Mucosa of rectum (tissue), 2 donors: ENCODE results near the gene THAP4.

ENCODE experiments used
- H3K27ac ChIP-seq, 2 donors: one replicate each; pipeline ENCODE4 v1.7.0; 2013; ENCODE audit warnings: inconsistent platforms in 2 of 2, low read depth in 2 of 2, low read length in 2 of 2
- H3K27me3 ChIP-seq, 2 donors: one replicate each; pipeline ENCODE4 v1.7.0; 2013; ENCODE audit warnings: low read length in 2 of 2; ENCODE audit not compliant: control insufficient read depth in 2 of 2, insufficient read depth in 2 of 2
- H3K36me3 ChIP-seq, 2 donors: one replicate each; pipeline ENCODE4 v1.7.0; 2013; ENCODE audit warnings: low read length in 2 of 2; ENCODE audit not compliant: control insufficient read depth in 2 of 2, insufficient read depth in 2 of 2
- H3K4me1 ChIP-seq, 2 donors: one replicate each; pipeline ENCODE4 v1.7.0; 2013; ENCODE audit warnings: low read length in 2 of 2, mild to moderate bottlenecking in 1 of 2; ENCODE audit not compliant: control insufficient read depth in 2 of 2, insufficient read depth in 2 of 2
- H3K4me3 ChIP-seq, 2 donors: one replicate each; pipeline ENCODE4 v1.7.0; 2013; ENCODE audit warnings: low read length in 2 of 2
- H3K9ac ChIP-seq, 2 donors: one replicate each; pipeline ENCODE4 v1.7.0; 2013; ENCODE audit warnings: low read length in 2 of 2, low read depth in 1 of 2, mild to moderate bottlenecking in 1 of 2
- H3K9me3 ChIP-seq, 2 donors: one replicate each; pipeline ENCODE4 v1.7.0; 2013; ENCODE audit warnings: low read length in 2 of 2; ENCODE audit not compliant: control insufficient read depth in 2 of 2
- donor health status: healthy.
- donor health status: Normal muscosa, but diverticular disease.

Gene THAP4

GRCh38 chr2:241653210-241653750 is 16.3 kb upstream of the THAP4 start:
- Histone ChIP-seq H3K27me3 (no peaks in the 10 kb centered on the region), H3K4me3 (no peak overlapping the region), H3K9ac (no peak overlapping the region), H3K36me3 (peaks cover 52% of the 10 kb centered on the region in 2 donors), H3K9me3 (no peaks in the 10 kb centered on the region), H3K27ac (no peak overlapping the region), H3K4me1 (peaks cover 0 to 3% of the 10 kb centered on the region in 2 donors)

DNA sequence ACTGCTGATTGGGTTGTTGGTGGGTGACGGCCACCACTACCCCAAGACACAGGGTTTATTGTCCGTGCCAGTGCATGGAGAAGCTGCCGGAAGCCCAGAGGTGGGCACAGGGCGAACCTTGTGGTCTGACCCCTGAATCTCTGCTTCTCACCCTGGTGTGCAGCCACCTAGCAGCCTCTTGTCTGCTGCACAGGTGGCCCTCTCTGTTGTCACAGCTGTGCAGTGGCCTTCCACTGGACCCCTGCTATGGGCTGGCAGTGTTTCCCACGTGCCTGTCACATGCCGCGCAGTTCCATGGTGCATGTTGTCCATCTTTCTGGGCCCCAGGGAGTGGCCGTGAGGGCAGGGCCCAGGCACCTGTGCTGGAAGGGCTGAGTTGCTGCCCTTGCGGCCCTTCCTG is 15.8 kb upstream of the THAP4 start:
- Histone ChIP-seq H3K4me1 (peaks cover 0 to 3% of the 10 kb centered on the region in 2 donors), H3K27me3 (no peaks in the 10 kb centered on the region), H3K9ac (no peak overlapping the region), H3K36me3 (peaks cover 48 to 52% of the 10 kb centered on the region in 2 donors), H3K9me3 (no peaks in the 10 kb centered on the region), H3K27ac (no peak overlapping the region), H3K4me3 (no peak overlapping the region)

- H3K9ac ChIP-seq = no peak overlapping the region
- no peaks in the 10 kb centered on the region for H3K27me3 ChIP-seq
- peaks cover 0 to 3% of the 10 kb centered on the region in 2 donors for H3K4me1 ChIP-seq
- H3K36me3 ChIP-seq = peaks cover 48 to 52% of the 10 kb centered on the region in 2 donors
- H3K9me3 ChIP-seq = no peaks in the 10 kb centered on the region
- no peak overlapping the region for H3K4me3 ChIP-seq
- H3K27ac ChIP-seq = no peak overlapping the region
These were observed 15.2 kb upstream of the THAP4 start for GRCh38 chr2:241652142-241652541.

GRCh38 chr2:241649927-241650326 is 13.0 kb upstream of the THAP4 start:
- Histone ChIP-seq H3K9ac (no peak overlapping the region), H3K27ac (no peak overlapping the region), H3K36me3 (peaks cover 31 to 40% of the 10 kb centered on the region in 2 donors), H3K4me1 (peaks cover 0 to 22% of the 10 kb centered on the region in 2 donors), H3K27me3 (no peaks in the 10 kb centered on the region), H3K9me3 (no peaks in the 10 kb centered on the region), H3K4me3 (no peak overlapping the region)

DNA sequence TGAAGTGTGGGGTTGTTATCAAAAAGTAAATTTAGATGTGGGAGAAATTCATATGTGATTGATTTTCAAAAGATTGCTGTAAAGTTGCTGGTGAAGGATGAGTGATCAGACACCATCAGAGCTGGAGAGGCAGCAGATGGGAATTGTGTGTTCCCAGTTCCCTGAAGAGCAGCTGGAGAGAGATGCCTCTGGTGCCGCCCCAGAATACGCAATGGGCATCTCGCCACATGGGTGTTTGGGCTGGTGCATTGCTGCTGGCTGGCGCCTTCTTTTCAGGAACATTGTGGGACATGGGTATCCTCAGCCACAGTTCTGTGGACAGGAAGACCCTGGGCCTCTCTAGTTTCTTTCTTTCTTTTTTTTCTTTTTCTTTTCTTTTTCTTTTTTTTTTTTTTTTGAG is 12.4 kb upstream of the THAP4 start:
- H3K9ac ChIP-seq = no peak overlapping the region
- H3K36me3 ChIP-seq = peaks cover 26 to 35% of the 10 kb centered on the region in 2 donors
- no peak overlapping the region for H3K4me3 ChIP-seq
- H3K9me3 ChIP-seq = no peaks in the 10 kb centered on the region
- peaks cover 0 to 23% of the 10 kb centered on the region in 2 donors for H3K4me1 ChIP-seq
- H3K27me3 ChIP-seq = no peaks in the 10 kb centered on the region
- H3K27ac ChIP-seq = no peak overlapping the region

DNA sequence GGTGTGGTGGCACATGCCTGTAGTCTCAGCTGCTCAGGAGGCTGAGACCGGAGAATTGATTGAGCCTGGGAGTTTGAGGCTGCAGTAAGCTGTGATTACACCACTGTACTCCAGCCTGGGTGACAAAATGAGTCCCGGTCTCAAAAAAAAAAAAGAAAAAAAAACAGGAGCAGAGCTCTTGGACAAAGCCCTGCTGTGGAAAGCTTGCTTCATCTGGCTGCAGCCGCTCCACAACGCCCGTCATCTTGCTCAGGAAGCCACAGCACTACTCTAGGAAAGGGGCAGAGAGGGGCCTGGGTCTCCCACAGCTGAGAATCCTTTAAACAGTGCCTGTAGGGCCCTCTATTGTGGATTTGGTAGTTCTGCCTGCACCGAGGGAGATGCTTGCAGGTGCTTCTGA is 11.5 kb upstream of the THAP4 start:
- H3K4me3 ChIP-seq = no peak overlapping the region
- H3K36me3 ChIP-seq = peaks cover 25 to 36% of the 10 kb centered on the region in 2 donors
- no peak overlapping the region for H3K9ac ChIP-seq
- no peak overlapping the region for H3K27ac ChIP-seq
- H3K9me3 ChIP-seq = no peaks in the 10 kb centered on the region
- no peaks in the 10 kb centered on the region for H3K27me3 ChIP-seq
- peaks cover 0 to 23% of the 10 kb centered on the region in 2 donors for H3K4me1 ChIP-seq

DNA sequence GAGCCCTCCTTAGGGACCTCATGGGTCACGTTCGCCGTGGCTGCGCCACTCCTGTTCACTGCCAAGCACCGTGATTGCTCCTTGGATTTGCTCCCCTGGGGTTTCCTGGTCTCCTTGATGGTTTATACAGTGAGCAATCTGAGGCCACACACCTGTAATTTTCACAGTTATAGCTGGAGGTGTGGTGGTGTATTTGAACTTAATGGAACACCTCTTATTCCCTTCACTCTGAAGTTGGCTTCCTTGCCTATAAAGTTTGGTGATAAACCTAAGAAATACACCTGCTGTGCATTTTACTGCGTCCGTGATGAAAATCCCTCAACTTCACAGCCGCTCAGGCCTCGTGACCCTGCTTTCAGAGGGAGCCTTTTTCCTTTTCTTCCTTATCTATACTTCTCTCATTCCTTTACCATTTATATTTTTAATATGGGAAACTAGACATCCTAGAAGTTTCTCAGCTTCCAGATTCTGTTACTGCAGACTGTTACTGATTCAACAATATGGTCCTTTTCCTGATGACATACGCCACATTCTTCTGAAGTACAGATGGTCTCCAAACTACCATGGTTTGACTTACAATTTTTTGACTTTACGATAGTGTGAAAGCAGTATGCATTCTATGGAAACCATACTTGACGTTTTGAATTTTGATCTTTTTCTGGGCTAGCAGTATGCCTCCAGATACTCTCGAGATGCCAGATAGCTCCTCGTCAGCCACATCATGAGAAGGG is 9.1 kb upstream of the THAP4 start:
- no peak overlapping the region for H3K4me3 ChIP-seq
- peaks cover 0 to 29% of the 10 kb centered on the region in 2 donors for H3K4me1 ChIP-seq
- peak overlapping the region in 1 of 2 donors; percentile 46 for H3K27ac ChIP-seq
- H3K36me3 ChIP-seq = peaks cover 3 to 12% of the 10 kb centered on the region in 2 donors
- peak overlapping the region in 1 of 2 donors; percentile 40 for H3K9ac ChIP-seq
- H3K27me3 ChIP-seq = no peaks in the 10 kb centered on the region
- no peaks in the 10 kb centered on the region for H3K9me3 ChIP-seq

DNA sequence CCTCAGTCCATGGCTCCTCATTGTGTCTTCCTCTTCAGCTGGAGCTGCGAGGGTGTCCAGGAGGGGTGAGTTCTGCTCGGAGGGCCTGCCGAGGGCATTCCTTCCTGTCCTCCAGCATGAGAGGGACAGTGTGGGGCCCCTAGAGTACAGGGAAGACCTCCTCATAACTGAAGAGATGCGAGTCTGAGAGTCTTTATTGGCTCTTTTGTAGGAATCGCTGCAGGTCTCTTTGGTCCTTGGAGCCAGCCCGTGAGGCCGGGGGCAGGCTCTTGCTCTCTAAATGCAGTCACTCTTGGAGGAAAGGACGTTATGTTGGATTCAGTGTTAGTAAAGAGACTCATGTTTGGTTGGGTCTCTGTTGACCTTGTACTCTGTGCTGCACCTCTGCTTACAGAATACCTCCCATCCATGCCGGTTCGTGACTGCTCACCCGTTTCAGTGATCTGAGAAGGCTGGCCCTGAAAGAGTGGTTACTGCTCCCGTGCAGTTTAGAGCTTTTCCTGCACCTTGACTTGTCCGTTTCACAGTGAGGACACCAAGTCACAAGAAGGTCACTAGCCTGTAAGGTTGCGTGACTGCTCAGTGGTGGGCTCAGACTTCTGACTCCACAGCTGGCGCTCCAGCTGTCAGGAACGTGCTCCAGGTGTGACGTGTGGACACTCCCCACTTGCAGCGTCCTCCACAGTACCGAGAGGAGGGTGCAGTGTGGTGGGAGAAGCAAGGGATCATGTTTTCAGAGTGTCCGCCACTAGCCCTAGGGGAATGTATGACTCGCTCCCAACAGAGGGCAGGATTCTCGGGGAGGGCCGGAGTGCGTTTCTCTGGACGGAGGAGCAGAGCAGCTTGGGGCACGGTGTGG is 8.3 kb upstream of the THAP4 start:
- Histone ChIP-seq H3K9ac (peak overlapping the region in 1 of 2 donors; percentile 40), H3K4me3 (no peak overlapping the region), H3K27me3 (no peaks in the 10 kb centered on the region), H3K36me3 (peaks cover 0 to 11% of the 10 kb centered on the region in 2 donors), H3K27ac (peak overlapping the region in 1 of 2 donors; percentile 46), H3K4me1 (peaks cover 0 to 33% of the 10 kb centered on the region in 2 donors), H3K9me3 (no peaks in the 10 kb centered on the region)

- H3K9me3 ChIP-seq = no peaks in the 10 kb centered on the region
- H3K4me1 ChIP-seq = peaks cover 11 to 40% of the 10 kb centered on the region in 2 donors
- H3K27me3 ChIP-seq = no peaks in the 10 kb centered on the region
- H3K36me3 ChIP-seq = peaks cover 3 to 12% of the 10 kb centered on the region in 2 donors
- no peak overlapping the region for H3K27ac ChIP-seq
- no peak overlapping the region for H3K4me3 ChIP-seq
- no peak overlapping the region for H3K9ac ChIP-seq
These were observed 4.7 kb upstream of the THAP4 start for GRCh38 chr2:241641631-241642030.
